B cell (primary cell): ENCODE results near the gene TTC28.

Experiments
- CTCF ChIP-seq: fragments of 200-600 bp; IDR thresholded peaks from one replicate; pipeline ENCODE4 v1.8.0; 2022; ENCODE audit warnings: antibody characterized with exemption, mild to moderate bottlenecking
- EZH2 ChIP-seq: IDR thresholded peaks from 2 replicates; pipeline ENCODE4 v1.6.1; 2012; ENCODE audit warnings: borderline replicate concordance, low read depth, mild to moderate bottlenecking, moderate library complexity, low read length; ENCODE audit not compliant: insufficient read depth, poor library complexity, severe bottlenecking

DNA sequence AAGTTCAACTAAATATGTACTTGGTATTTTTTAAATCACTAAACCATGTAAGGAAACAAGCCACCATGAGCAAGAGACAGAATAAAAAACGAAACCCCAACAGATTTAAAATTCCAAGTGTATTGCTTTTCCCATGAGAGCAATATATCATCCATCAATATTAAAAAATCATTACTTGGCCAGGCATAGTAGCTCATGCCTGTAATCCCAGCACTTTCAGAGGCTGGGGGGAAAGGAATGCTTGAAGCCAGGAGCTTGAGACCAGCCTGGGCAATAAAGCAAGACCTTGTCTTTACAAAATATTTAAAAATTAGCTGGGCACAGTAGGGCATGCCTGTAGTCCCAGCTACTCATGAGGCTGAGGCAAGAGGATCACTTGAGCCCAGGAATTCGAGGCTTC is 190.8 kb downstream of the TTC28 start:
- TF ChIP-seq CTCF (no peak), EZH2 (no peak)
